Left ventricle myocardium superior (tissue), 1 donor: Measurements from ENCODE around the gene PPIL4. TPM values are rescaled to one million over a fixed set of nuclear protein-coding genes. Genes with fewer than 3 reads are reported as not detected.
A peak's percentile ranks its signal among the peaks of the same experiment; 100 is the strongest.

Source experiments
- ATAC-seq: fragments of 200-7000 bp; cut with Tn5 transposase; one replicate; pipeline ENCODE4 v1.9.1; 2020; ENCODE audit warnings: mild to moderate bottlenecking, moderate library complexity
- DNase-seq: peaks from one replicate; pipeline ENCODE4 v3.0.0-alpha.2; 2020
- intact Hi-C: fragments of 100-400 bp; cut with micrococcal nuclease; formaldehyde crosslinking; loops from one replicate; pipeline ENCODE4 v1.11.0; 2022
- total RNA-seq: library from RNA; stranded (reverse); fragmentation: NEBNext Ultra II Directional; extraction: Animal tissue kit (Norgen Biotek cat#: 25700); gene quantifications from one replicate; pipeline ENCODE4 v1.2.1, GENCODE V29; 2021
- donor health status: DM: no; HTN: yes; CAD: no; lungs with severe emphysema.

PPIL4 gene
- total RNA-seq, 1 donor from 2014 or later: 15.6 TPM

DNA sequence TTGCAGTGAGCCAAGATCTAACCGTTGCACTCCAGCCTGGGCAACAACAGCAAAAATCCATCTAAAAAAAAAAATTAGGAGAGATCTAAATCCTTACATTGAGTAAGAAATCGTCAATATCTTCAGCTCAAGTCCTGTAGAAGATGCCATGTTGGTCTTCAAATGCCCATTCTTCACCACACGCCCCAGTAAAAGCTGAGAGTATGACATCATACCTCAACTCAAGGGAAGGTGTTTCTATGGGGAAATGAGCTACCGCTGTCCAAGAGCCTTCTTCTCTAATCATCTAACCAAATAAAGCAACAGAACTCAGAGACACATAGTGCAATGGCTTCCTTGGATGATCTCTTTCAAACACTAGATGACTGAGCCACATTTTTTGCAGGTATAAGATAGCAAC lies 58.5 kb downstream of the PPIL4 start:
- ATAC-seq (no peak), DNase-seq (no peak)
- intact Hi-C loops: no loop called here

DNA sequence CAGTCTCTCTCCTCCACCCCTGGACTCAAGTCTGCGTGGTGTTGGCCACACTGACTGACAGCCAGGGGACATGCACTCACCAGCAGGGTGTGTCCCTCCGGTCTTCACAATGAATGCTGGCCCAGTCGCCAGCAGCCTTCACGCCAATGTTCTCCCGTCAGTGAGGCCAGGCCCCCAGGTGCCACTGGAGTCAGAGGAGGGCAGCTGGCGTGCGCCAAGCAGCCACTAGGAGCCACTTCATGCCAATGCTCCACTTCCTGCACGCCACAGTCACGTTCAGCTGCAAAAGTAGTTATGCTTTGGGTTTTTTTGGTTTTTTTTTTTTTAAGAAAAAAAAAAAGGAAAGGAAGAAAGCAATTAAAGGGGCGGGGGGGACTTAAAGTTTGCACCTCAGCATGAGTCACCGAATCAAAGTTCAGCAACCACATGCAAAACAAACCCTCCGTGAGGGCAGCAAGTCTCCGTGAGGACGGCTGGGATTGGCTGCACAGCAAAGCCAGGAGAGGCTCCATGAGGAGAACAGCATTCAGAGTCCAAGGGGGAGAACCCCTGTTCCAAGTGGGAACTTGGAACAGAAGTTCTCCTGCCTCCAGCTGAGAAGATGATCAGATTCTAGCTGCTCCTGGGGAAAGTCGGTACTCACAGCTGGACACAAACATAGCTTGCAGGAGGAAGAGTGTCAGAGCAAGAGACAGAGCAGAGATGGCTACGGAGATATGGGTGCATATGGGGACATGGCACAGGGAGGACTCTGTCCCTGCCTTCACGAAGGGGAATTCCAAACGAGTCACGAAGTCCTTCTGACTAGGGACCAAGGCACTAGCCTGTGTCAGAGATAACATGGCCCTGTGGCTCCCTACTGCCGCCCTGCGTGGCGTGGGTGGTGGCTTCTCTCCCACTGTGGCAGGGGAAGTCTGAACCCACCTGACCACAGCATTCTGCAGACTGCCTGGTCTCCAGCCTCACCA lies 60.8 kb downstream of the PPIL4 start, which contains the start of gene ZC3H12D:
TSS of gene ZC3H12D (minus strand) at position 282 of the 968 bp plus-strand sequence. CDS start 10,471 bp downstream, outside the sequence.
- peak; percentile 76 for DNase-seq
- ATAC-seq: peak; percentile 67
- intact Hi-C loops: no loop called here

DNA sequence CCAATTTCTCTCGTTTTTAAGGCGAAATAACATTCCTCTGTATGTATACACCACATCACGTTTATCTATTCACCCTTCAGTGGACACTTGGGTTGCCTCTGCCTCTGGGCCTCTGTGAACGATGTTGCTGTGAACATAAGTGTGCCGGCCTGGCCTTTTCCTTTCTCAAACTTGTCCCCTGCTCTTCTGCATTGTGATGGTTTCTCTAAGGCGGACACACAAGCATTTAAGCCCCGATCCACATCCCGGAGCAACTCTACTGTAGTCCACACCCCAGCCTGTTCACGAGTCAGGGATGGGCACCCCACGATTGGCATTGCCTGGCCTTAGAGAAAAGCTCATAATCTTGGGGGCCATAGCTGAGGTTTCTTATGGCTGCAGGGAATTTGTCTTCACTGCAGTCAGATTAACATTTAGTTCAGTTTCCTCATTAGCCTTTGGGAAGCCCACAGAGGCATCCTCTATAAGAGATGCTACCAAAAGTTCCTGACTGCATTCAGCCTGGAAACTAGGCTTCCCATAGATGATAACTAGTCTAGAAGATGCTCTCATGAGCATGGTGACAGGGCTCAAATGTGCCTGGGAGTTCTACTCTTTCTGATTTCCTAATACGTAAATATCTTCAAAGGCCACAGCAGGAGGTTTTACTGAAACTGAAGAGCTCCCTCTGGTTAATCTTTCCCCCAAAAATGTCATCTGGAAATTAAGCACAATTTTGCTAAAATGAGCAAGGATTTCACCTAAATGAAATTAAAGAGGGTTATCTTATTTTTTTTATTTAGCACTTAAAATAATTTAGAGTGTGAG lies 61.8 kb downstream of the PPIL4 start:
- intact Hi-C loops: no loop called here
- DNase-seq: no peak
- no peak for ATAC-seq

DNA sequence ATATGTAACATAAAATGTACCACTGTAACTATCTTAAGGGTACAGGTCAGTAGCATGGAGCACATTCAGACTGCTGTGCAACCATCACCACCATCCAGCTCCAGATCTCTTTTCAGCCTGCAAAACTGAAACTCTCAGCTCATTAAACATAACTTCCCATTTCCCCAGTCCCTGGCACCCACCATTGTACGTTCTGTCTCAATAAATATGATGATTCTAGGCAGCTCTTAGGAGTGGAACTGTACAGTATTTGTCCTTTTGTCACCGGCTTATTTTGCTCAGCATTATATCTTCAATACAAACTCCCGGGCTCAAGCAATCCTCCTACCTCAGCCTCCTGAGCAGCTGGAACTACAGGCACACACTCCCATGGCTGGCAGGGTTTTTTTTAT lies 62.5 kb downstream of the PPIL4 start:
- ATAC-seq (no peak), DNase-seq (no peak)
- intact Hi-C loops: no loop called here

DNA sequence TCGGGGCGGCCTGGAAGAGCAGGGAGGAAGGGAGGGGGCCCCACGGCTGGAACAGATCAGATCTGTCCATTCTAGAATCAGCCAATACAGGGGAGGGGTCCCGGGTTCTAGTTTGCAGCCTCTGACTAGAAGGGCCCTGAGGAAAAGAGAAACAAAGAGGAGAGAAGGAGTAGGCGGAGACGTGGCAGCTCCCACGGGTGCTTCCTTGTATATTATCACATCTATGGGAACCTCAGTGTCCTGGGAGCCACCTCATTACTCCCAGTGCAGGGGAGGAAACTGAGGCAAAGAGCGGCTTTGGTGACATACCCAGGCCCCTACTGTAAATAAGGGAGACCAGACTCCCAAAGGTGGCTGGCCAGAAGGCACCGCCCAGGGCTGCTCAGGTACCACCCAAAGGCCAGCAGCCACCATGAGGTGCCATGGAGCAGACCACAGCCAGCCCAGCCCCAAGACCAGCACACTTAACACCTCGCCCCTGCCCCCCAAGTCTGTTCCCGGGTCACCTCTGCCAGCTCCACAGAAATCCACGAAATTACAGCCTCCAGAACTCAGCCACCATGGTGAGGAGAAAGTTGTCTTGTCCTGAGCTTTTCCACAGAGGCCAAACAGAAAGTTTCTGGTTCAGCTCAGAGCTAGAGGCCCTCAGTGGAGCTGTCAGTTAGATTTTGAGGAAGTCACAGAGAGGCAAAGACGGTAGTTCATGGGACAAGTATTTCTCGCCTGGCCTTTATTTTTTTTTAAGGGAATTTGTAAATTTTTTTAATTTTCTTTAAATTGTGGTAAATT lies 63.1 kb downstream of the PPIL4 start:
- DNase-seq (no peak), ATAC-seq (peak; percentile 3)
- intact Hi-C loops: no loop called here

DNA sequence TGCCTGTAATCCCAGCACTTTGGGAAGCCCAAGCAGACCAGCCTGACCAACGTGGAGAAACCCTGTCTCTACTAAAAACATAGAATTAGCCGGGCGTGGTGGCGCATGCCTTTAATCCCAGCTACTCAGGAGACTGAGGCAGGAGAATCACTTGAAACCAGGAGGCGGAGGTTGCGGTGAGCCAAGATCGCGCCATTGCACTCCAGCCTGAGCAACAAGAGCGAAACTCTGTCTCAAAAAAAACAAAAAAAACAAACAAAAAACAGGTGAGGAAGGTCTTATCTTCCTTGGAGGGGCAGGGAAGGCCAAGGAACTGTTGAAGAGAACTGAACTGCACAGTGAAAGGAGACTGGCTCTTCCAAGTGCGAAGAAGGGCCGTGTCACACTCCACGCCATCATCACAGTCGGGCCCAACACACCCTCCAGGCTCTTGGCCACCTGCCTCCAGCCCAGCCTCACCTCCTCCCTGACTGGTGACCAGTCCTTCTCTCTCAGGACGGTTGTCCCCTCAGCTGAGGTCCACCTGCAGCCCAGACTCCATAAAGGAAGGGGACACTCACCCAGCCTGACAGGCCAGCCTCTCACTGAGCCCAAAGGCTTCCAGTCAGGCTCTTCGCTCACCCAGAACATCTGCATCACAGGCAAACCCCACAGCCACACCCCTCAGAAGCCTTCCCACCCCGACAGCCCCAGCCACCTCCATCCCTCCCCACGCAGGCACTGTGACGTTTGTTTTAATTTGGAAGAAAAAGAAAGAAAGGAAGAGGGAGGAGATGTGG lies 65.2 kb downstream of the PPIL4 start:
- intact Hi-C loops: no loop called here
- ATAC-seq (no peak), DNase-seq (no peak)

DNA sequence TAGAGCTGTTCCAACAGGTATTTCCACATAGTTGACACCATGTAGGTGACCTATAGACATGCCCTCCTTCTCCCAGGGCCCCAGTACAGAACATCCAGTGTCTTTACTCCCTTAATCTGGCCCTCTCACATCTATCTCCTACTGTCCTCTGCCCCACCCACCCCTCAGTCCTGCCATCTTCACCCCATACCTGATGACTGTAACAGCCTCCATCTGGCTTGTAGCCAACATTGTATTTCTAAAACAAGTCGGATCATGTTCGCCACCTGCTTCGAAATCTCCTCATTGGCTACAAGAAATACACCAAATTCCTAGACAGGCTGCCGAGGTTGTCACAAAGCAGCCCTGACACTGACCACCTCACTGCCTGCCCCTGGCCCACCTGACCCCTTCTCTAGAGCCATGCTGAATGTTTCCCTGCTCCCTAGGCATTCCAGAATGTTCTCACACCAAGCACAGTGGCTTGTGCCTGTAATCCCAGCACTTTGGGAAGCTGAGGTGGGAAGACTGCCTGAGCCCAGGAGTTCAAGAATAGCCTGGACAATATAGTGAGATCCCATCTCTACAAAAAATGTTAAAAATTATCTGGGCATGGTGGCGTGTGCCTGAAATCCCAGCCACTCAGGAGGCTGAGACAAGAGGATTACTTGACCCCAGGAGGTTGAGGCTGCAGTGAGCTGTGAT lies 67.1 kb downstream of the PPIL4 start:
- intact Hi-C loops: no loop called here
- DNase-seq (no peak), ATAC-seq (no peak)

DNA sequence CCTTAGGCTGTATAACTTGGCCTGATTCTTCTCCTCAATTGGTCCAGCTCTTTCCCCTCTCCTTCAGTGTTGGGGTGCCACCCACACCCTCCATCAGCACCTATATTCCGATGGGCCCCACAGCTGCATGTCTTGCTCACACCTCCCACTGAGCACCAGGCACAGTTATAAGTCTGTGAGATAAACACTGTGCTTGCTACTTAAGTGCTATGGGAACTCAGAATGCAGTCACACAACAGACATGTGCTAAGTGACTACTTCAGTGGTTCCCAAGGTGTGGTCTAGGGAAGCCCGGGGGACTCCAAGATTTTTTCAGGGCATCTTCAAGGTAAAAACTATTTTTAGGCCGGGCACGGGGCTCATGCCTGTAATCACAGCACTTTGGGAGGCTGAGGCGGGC lies 68.3 kb downstream of the PPIL4 start:
- intact Hi-C loops: no loop called here
- ATAC-seq: no peak
- no peak for DNase-seq

DNA sequence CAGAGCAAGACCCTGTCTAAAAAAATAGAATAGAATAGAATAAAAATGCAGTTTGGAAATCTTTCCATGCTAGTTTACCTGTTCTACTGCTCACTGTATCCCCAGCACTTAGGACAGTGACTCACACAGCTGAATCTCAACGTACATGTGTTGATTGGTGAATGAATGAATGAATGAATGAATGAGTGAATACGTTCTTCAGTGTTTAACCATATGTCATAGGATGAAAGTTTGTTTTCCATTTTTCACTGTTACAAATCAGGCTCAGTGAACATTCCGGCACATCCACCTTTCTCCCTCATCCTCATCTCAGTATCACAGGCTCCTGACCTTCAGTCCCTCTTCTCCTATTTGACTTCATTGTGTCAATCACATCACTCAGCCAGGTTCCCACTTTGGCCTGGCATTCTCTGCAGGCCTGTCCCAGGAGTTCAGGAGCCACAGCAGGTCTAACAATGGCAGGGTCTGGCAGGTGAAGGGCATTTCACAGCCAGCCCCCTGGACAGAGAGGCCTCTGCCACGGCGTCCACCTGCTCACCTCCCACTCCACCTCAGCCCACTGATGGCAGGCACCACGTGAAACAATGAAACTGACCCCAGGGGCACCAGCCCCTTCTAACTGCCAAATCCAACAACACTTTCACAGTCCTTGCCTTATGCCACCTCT lies 68.9 kb downstream of the PPIL4 start:
- no peak for ATAC-seq
- intact Hi-C loops: no loop called here
- DNase-seq: no peak

DNA sequence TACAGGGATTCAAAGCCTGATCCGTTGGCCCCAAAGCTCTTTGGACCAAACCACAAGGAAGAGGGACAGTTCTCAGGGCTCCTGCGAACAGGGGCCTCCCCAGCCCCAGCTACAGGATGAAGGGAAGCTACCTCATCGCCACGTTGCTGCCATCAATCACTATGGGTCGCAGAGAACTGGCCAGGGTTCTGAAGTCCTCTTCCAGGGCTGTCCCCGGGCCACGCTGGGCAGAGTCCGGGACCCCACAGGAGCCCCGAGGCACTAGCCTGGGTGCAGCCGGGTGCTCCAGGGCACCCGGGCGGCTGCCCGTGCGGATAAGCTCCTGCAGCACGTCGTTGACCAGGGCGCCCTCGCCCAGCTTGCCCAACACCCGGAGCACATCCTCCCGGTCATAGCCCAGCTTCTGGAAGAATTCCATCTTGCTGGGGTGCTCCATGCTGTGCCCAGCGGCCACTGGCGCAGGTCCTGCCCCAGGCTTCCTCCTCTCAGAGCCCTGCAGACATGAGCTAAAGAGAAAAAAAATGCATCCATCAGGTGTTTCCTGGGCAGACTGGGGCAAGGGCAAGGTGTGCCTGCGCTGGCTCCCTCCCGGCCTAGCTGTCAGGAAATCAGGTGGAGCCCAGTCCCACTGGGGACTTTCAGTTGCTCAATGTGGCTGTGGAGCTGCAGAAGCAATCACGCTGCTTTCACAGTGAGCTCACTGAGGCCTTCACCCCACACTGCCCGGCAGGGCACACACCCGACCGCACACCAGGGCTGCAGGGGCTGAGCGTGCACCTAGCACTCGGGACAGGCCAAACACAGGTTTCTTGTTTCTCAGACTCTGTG lies 71.5 kb downstream of the PPIL4 start:
- intact Hi-C loops: no loop called here
- DNase-seq (no peak), ATAC-seq (no peak)

DNA sequence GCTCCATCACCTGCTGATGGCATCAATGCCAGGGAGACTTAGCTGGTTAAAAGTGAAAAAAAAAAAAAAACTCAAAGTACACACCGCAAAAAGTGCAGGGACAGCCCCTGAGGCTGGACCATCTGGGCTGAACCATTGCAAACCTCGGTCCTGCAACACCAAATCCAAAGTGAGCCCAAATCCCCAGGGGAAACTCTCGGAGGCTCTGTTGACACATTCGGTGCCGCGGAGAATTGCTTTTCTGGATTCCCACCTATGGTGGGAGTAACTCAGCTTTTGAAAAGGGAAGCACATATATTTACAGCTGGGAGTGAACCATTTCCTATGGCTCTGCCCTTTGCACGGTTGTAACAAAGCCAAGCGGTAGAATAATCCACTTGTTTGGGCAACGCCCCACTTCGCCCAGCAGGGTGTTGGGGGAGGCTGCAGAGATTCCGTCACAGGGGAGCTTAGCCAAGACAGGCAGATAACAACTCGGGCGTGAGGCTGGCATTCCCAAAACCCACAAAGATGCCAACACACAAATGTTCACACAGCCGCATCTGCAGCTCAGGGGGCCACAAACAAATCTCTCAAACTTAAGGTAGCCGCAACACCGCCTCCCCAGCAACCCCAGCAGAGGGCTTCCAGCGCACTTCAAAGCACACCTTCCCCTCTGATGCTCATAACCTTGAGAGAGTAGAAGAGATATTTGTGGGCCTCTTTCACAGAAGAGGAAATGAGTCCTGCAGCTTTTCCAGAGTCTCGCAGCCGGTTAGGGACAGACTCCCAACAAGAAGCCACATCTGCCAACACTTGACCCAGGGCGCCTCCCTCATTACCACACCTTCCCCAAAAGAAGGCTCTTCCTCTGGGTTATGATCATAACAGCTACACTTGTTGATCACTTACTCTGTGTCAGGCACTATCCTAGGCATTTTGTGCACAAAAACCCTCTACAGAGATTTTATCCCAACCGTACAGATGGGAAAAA lies 72.5 kb downstream of the PPIL4 start:
- DNase-seq (peak; percentile 49), ATAC-seq (peak; percentile 81)
- intact Hi-C loops: no loop called here

DNA sequence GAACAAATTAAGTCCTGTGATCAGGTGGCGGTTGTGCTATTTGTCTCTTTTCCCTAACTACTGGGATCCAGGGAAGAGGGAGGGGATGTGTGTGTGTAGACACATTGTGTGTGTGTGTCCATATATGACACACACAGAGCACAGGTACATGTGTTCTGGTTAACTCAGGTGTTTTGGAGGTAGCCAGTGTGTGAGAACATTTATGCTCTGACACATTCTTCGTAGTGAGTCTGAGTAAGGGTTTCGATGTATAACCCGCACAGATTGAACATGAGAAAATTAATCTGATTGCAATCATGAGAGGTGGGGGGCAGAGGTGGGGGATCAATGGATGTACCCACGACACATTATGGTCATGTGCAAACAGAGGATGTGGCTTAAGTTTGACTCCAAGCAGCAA lies 73.6 kb downstream of the PPIL4 start:
- ATAC-seq: no peak
- intact Hi-C loops: no loop called here
- no peak for DNase-seq

DNA sequence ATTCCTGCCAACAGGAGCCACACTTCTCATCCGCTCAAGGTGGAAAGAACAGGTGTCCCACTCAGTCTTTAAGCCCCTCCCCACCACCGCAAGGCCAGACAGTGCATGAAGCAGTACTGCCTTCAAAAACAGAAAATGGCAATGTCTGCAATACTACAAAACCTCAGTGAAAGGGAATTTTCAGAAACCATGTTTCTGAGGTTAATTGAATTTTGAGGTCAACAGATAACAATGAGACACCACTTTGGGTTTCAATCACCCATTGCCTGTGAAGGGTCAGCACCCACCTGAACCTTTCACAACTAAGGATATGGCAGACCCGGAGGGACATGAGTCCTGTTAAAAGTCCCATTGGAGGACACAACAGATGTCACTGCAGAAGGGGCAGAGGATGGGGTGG lies 74.0 kb downstream of the PPIL4 start:
- intact Hi-C loops: no loop called here
- DNase-seq (no peak), ATAC-seq (no peak)

DNA sequence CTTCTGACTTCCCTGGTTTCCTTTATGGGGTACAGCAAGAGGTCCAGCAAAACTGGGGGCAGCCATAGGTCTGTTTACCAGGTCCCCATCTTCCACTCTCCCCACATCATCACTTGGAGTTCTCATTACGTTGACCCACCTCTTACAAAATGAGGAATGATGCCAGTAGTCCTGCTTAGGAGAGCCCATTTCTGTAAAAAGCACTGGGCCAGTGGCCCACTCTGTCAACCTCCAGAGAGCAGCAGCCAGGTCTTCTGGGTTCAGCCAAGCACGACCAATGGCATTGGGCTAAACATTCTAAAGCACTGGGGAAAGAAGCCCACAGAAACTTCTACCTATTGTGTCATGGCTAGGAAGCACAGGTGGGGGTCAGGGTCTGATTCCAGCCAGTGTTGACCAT lies 74.9 kb downstream of the PPIL4 start:
- DNase-seq: no peak
- intact Hi-C loops: no loop called here

DNA sequence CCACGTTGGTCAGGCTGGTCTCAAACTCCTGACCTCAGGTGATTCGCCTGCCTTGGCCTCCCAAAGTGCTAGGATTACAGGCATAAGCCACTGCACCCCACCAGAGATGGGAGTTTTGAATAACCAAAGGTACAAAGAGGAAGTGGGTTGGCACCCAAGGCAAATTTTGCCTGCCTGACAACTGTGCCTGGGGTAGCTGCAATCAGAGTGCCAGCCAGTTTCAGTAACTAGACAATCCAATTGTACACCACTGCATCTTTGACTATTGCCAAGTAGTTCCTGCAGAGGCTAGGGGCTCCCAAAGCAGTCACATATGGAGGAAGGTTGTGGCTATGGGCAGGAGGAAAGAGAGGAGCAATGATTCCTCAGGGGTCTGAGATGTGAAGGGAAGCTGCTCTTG lies 77.7 kb downstream of the PPIL4 start:
- no peak for DNase-seq
- intact Hi-C loops: no loop called here
- ATAC-seq: no peak

More for the DNA sequence above, 74.9 kb downstream of the PPIL4 start:
- ATAC-seq: no peak

DNA sequence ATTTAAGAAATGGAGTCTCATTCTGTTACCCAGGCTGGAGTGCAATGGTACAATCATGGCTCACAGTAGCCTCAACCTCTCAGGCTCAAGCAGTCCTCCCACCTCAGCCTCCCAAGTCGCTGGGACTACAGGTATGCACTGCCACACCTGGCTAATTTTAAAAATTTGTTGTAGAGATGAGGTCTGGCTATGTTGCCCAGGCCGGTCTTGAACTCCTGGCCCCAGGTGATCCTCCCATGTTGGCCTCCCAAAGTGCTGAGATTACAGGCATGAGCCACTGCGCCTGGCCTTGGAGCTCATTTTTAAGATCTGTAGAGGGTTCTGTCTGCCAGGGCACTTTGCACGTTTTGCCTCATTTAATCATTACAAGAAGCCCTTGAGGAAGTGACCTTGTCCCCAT lies 78.6 kb downstream of the PPIL4 start:
- DNase-seq (no peak), ATAC-seq (no peak)
- intact Hi-C loops: no loop called here
